Measurements from ENCODE around the gene SOHLH1.
"Not testable (repeated sequence)": the region's sequence is repeated elsewhere in the genome, so short reads cannot be mapped to it uniquely, and the experiment has no call there.

The SOHLH1 gene

GRCh38 chr9:135677641-135678168 is 21.6 kb downstream of the SOHLH1 start:
- Histone ChIP-seq H3K27me3 (ENCODE audit: insufficient read depth, low read length, poor library complexity) (no peaks in the 10 kb centered on the region), H3K36me3 (ENCODE audit: insufficient read depth, low read length) (no peaks in the 10 kb centered on the region), H3K9ac (ENCODE audit: low read depth, low read length) (no peak overlapping the region), H4K20me1 (ENCODE audit: insufficient read depth, low read length) (no peaks in the 10 kb centered on the region), H3K79me2 (ENCODE audit: insufficient read depth, low read length) (no peaks in the 10 kb centered on the region), H3K4me2 (ENCODE audit: insufficient read depth, low read length) (no peak overlapping the region), H3K4me1 (ENCODE audit: insufficient read depth, low read length) (no peaks in the 10 kb centered on the region), H3K9me3 (ENCODE audit: insufficient read depth, low read length, severe bottlenecking) (no peaks in the 10 kb centered on the region), H3K4me3 (ENCODE audit: low read depth in 1 of 2, low read length in 2 of 2) (no peak overlapping the region), H3K27ac (ENCODE audit: low read length) (no peak overlapping the region), H2AFZ (ENCODE audit: low read depth, low read length) (no peak overlapping the region)
- DNase-seq (no peak), ATAC-seq (ENCODE audit: insufficient read depth, low read depth) (no peak)
- TF ChIP-seq EZH2 (IDR thresholded peaks at IDR 0.05; ENCODE audit: borderline replicate concordance, low read depth, low read length, severe bottlenecking): no peak
- TF ChIP-seq, protein P1, sequence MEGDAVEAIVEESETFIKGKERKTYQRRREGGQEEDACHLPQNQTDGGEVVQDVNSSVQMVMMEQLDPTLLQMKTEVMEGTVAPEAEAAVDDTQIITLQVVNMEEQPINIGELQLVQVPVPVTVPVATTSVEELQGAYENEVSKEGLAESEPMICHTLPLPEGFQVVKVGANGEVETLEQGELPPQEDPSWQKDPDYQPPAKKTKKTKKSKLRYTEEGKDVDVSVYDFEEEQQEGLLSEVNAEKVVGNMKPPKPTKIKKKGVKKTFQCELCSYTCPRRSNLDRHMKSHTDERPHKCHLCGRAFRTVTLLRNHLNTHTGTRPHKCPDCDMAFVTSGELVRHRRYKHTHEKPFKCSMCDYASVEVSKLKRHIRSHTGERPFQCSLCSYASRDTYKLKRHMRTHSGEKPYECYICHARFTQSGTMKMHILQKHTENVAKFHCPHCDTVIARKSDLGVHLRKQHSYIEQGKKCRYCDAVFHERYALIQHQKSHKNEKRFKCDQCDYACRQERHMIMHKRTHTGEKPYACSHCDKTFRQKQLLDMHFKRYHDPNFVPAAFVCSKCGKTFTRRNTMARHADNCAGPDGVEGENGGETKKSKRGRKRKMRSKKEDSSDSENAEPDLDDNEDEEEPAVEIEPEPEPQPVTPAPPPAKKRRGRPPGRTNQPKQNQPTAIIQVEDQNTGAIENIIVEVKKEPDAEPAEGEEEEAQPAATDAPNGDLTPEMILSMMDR (IDR thresholded peaks at IDR 0.05; ENCODE audit: borderline replicate concordance, extremely low read depth, low read length, poor library complexity, severe bottlenecking): no peak

DNA sequence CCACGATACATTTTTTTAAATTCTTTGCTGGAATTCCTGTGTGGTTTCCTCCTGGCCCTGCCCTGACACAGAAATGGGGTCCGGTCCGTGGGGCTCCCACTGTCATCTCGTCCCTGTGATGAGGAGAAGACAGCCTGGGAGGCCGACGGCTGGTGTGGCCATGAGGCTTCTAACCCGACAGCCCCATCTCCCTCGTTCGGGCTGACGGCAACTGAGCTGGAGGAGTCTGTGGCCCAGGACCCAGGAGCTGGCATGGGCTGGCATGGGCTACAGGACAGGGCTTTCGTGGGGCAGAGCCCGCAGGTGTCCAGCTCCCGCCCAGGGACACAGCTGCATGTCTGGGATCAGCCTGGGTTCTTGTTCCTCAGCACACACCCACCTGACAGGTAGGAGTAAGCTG is 22.4 kb downstream of the SOHLH1 start:
- Histone ChIP-seq H2AFZ (ENCODE audit: low read depth, low read length) (no peak overlapping the region), H3K27ac (ENCODE audit: low read length) (no peak overlapping the region), H3K79me2 (ENCODE audit: insufficient read depth, low read length) (no peaks in the 10 kb centered on the region), H3K27me3 (ENCODE audit: insufficient read depth, low read length, poor library complexity) (no peaks in the 10 kb centered on the region), H3K36me3 (ENCODE audit: insufficient read depth, low read length) (no peaks in the 10 kb centered on the region), H4K20me1 (ENCODE audit: insufficient read depth, low read length) (no peaks in the 10 kb centered on the region), H3K4me1 (ENCODE audit: insufficient read depth, low read length) (no peaks in the 10 kb centered on the region), H3K9me3 (ENCODE audit: insufficient read depth, low read length, severe bottlenecking) (no peaks in the 10 kb centered on the region), H3K9ac (ENCODE audit: low read depth, low read length) (no peak overlapping the region), H3K4me3 (ENCODE audit: low read depth in 1 of 2, low read length in 2 of 2) (no peak overlapping the region), H3K4me2 (ENCODE audit: insufficient read depth, low read length) (no peak overlapping the region)
- ATAC-seq (ENCODE audit: insufficient read depth, low read depth) (no peak), DNase-seq (no peak)
- TF ChIP-seq, protein P1 (IDR thresholded peaks at IDR 0.05; ENCODE audit: borderline replicate concordance, extremely low read depth, low read length, poor library complexity, severe bottlenecking): no peak
- TF ChIP-seq EZH2 (IDR thresholded peaks at IDR 0.05; ENCODE audit: borderline replicate concordance, low read depth, low read length, severe bottlenecking): no peak

- no peak overlapping the region for H3K9ac ChIP-seq (ENCODE audit: low read depth, low read length)
- no peaks in the 10 kb centered on the region for H3K36me3 ChIP-seq (ENCODE audit: insufficient read depth, low read length)
- no peak overlapping the region for H2AFZ ChIP-seq (ENCODE audit: low read depth, low read length)
- DNase-seq: no peak
- TF ChIP-seq, protein P1 (IDR thresholded peaks at IDR 0.05; ENCODE audit: borderline replicate concordance, extremely low read depth, low read length, poor library complexity, severe bottlenecking): no peak
- no peak for TF ChIP-seq EZH2 (IDR thresholded peaks at IDR 0.05; ENCODE audit: borderline replicate concordance, low read depth, low read length, severe bottlenecking)
- H3K27me3 ChIP-seq (ENCODE audit: insufficient read depth, low read length, poor library complexity): no peaks in the 10 kb centered on the region
- H3K4me1 ChIP-seq (ENCODE audit: insufficient read depth, low read length): no peaks in the 10 kb centered on the region
- H3K9me3 ChIP-seq (ENCODE audit: insufficient read depth, low read length, severe bottlenecking): no peaks in the 10 kb centered on the region
- no peaks in the 10 kb centered on the region for H4K20me1 ChIP-seq (ENCODE audit: insufficient read depth, low read length)
- no peak overlapping the region for H3K4me3 ChIP-seq (ENCODE audit: low read depth in 1 of 2, low read length in 2 of 2)
- ATAC-seq (ENCODE audit: insufficient read depth, low read depth): no peak
- no peak overlapping the region for H3K27ac ChIP-seq (ENCODE audit: low read length)
- no peak overlapping the region for H3K4me2 ChIP-seq (ENCODE audit: insufficient read depth, low read length)
- no peaks in the 10 kb centered on the region for H3K79me2 ChIP-seq (ENCODE audit: insufficient read depth, low read length)
Measured at GRCh38 chr9:135674977-135675376, 24.3 kb downstream of the SOHLH1 start.

DNA sequence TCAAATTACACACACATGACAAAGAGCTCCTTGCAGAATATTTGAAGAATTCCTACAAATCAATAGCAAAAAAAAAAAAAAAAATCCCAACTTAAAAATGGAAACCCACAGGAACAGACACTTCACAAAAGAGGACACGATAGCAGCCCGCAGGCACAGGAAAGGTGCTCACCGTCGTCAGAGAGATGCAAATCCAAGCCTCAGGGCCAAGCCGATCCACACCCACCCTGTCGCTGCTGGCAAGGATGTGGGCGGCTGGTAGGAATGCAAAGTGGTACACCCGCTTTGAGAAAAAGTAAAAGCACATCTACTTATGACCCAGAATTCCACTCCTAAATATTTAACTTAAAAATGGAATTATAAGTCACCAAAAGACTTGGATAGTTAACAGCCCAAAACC is 25.3 kb downstream of the SOHLH1 start:
- no peaks in the 10 kb centered on the region for H3K9me3 ChIP-seq (ENCODE audit: insufficient read depth, low read length, severe bottlenecking)
- no peak overlapping the region for H2AFZ ChIP-seq (ENCODE audit: low read depth, low read length)
- DNase-seq: no peak
- no peak overlapping the region for H3K27ac ChIP-seq (ENCODE audit: low read length)
- no peaks in the 10 kb centered on the region for H3K27me3 ChIP-seq (ENCODE audit: insufficient read depth, low read length, poor library complexity)
- H4K20me1 ChIP-seq (ENCODE audit: insufficient read depth, low read length): no peaks in the 10 kb centered on the region
- no peaks in the 10 kb centered on the region for H3K4me1 ChIP-seq (ENCODE audit: insufficient read depth, low read length)
- H3K36me3 ChIP-seq (ENCODE audit: insufficient read depth, low read length): no peaks in the 10 kb centered on the region
- TF ChIP-seq, protein P1 (IDR thresholded peaks at IDR 0.05; ENCODE audit: borderline replicate concordance, extremely low read depth, low read length, poor library complexity, severe bottlenecking): no peak
- no peak for TF ChIP-seq EZH2 (IDR thresholded peaks at IDR 0.05; ENCODE audit: borderline replicate concordance, low read depth, low read length, severe bottlenecking)
- H3K4me3 ChIP-seq (ENCODE audit: low read depth in 1 of 2, low read length in 2 of 2): no peak overlapping the region
- no peak overlapping the region for H3K4me2 ChIP-seq (ENCODE audit: insufficient read depth, low read length)
- H3K79me2 ChIP-seq (ENCODE audit: insufficient read depth, low read length): no peaks in the 10 kb centered on the region
- no peak for ATAC-seq (ENCODE audit: insufficient read depth, low read depth)
- H3K9ac ChIP-seq (ENCODE audit: low read depth, low read length): no peak overlapping the region

- not testable (repeated sequence) for DNase-seq; H3K27me3 ChIP-seq (ENCODE audit: insufficient read depth, low read length, poor library complexity); H3K9me3 ChIP-seq (ENCODE audit: insufficient read depth, low read length, severe bottlenecking); H2AFZ ChIP-seq (ENCODE audit: low read depth, low read length); H3K4me1 ChIP-seq (ENCODE audit: insufficient read depth, low read length); H3K4me2 ChIP-seq (ENCODE audit: insufficient read depth, low read length); ATAC-seq (ENCODE audit: insufficient read depth, low read depth); H3K27ac ChIP-seq (ENCODE audit: low read length); H3K9ac ChIP-seq (ENCODE audit: low read depth, low read length); H4K20me1 ChIP-seq (ENCODE audit: insufficient read depth, low read length); H3K4me3 ChIP-seq (ENCODE audit: low read depth in 1 of 2, low read length in 2 of 2); H3K79me2 ChIP-seq (ENCODE audit: insufficient read depth, low read length); H3K36me3 ChIP-seq (ENCODE audit: insufficient read depth, low read length)
Measured at GRCh38 chr9:135672786-135673185, 26.5 kb downstream of the SOHLH1 start.

Data from DND-41 (cell line).